Activated CD8-positive, alpha-beta T cell treated with anti-CD3 and anti-CD28 coated beads for 36 hours (primary cell): ENCODE measurements around the gene ATL3. TPM values are rescaled to one million over a fixed set of nuclear protein-coding genes. Genes with fewer than 3 reads are reported as not detected.

ENCODE experiments used
- ATAC-seq: fragments of 200-7000 bp; cut with Tn5 transposase; one replicate; pipeline ENCODE4 v1.10.0; 2021; ENCODE audit warnings: mild to moderate bottlenecking, moderate library complexity
- CTCF ChIA-PET: fragments of 350-600 bp; sonication (Branson Sonifier 250); formaldehyde crosslinking; loops from one replicate; lab custom pipeline; 2021; ENCODE audit warnings: antibody characterized with exemption; lab: Charles Lee
- POLR2A ChIA-PET: fragments of 350-600 bp; sonication (Branson Sonifier 250); formaldehyde crosslinking; loops from one replicate; lab custom pipeline; 2021; ENCODE audit warnings: antibody characterized with exemption; lab: Charles Lee
- DNase-seq: peaks from one replicate; pipeline ENCODE4 v3.0.0-alpha.2; 2020
- H3K27ac Mint-ChIP-seq: one replicate; pipeline ENCODE4 v1.8.0; 2021; ENCODE audit warnings: mild to moderate bottlenecking, mixed read lengths
- H3K27me3 Mint-ChIP-seq: one replicate; pipeline ENCODE4 v1.8.0; 2021; ENCODE audit warnings: mixed read lengths
- H3K36me3 Mint-ChIP-seq: one replicate; pipeline ENCODE4 v1.8.0; 2021; ENCODE audit warnings: low read depth, mixed read lengths
- H3K4me1 Mint-ChIP-seq: one replicate; pipeline ENCODE4 v1.8.0; 2021; ENCODE audit warnings: low read depth, mixed read lengths
- H3K4me3 Mint-ChIP-seq: one replicate; pipeline ENCODE4 v1.8.0; 2021; ENCODE audit warnings: mild to moderate bottlenecking, moderate library complexity, mixed read lengths
- H3K9me3 Mint-ChIP-seq: one replicate; pipeline ENCODE4 v1.8.0; 2021; ENCODE audit warnings: mixed read lengths
- CTCF ChIP-seq: fragments of 200-600 bp; IDR thresholded peaks from one replicate; pipeline ENCODE4 v1.8.0; 2022; ENCODE audit warnings: antibody characterized with exemption, mild to moderate bottlenecking
- intact Hi-C: fragments of 100-400 bp; cut with micrococcal nuclease; formaldehyde crosslinking; loops from one replicate; pipeline ENCODE4 v1.10.0; 2022
- total RNA-seq, 2 experiments: library from RNA; stranded (reverse); gene quantifications; one replicate each; pipeline ENCODE4 v1.2.3, GENCODE V29; 2021

The ATL3 gene
- total RNA-seq, 2 experiments from 2014 or later: 24.1 to 24.4 TPM

GRCh38 chr11:63708764-63709163, 37.6 kb upstream of the ATL3 start:
- CTCF ChIA-PET: interaction anchor here (1.1 to 2.0 kb wide), 3 partner anchors 9 to 70 kb away, joined by 3 to 7 read pairs (median 6); no protein-coding TSS in a partner anchor
- no peak for ATAC-seq
- intact Hi-C loops: no loop called here
- Mint-ChIP-seq H3K27ac (no peak overlapping the region), H3K27me3 (no peaks in the 10 kb centered on the region), H3K4me1 (peaks cover 2% of the 10 kb centered on the region), H3K36me3 (no peaks in the 10 kb centered on the region), H3K4me3 (no peak overlapping the region), H3K9me3 (no peaks in the 10 kb centered on the region)
- POLR2A ChIA-PET: no interaction called here
- no peak for TF ChIP-seq CTCF
- DNase-seq: no peak

- intact Hi-C loops: no loop called here
- CTCF ChIA-PET: interaction anchor here (0.7 to 2.0 kb wide), 3 partner anchors 13 to 33 kb away, joined by 3 to 5 read pairs (median 4); partner anchors contain the start of gene RTN3
- Mint-ChIP-seq H3K4me1 (no peaks in the 10 kb centered on the region), H3K27ac (no peak overlapping the region), H3K9me3 (no peaks in the 10 kb centered on the region), H3K27me3 (no peaks in the 10 kb centered on the region), H3K36me3 (peaks cover 2% of the 10 kb centered on the region), H3K4me3 (no peak overlapping the region)
- DNase-seq: no peak
- POLR2A ChIA-PET: interaction anchor here (0.7 kb wide), 1 partner anchor 284 kb away, joined by 3 read pairs; no protein-coding TSS in a partner anchor
- ATAC-seq: no peak
- no peak for TF ChIP-seq CTCF
Measured at GRCh38 chr11:63705526-63705925, 34.4 kb upstream of the ATL3 start.

GRCh38 chr11:63699896-63700295, 28.7 kb upstream of the ATL3 start:
- no peak for TF ChIP-seq CTCF
- ChIA-PET CTCF (interaction anchor here (0.5 to 0.6 kb wide), 2 partner anchors 17 to 1258 kb away, joined by 3 to 4 read pairs; no protein-coding TSS in a partner anchor), POLR2A (no interaction called here)
- Mint-ChIP-seq H3K36me3 (peaks cover 4% of the 10 kb centered on the region), H3K4me1 (peaks cover 12% of the 10 kb centered on the region), H3K27ac (no peak overlapping the region), H3K27me3 (no peaks in the 10 kb centered on the region), H3K9me3 (no peaks in the 10 kb centered on the region), H3K4me3 (no peak overlapping the region)
- DNase-seq: no peak
- ATAC-seq: no peak
- intact Hi-C loops: no loop called here

GRCh38 chr11:63698976-63699733, 28.0 kb upstream of the ATL3 start:
- no peaks in the 10 kb centered on the region for H3K27me3 Mint-ChIP-seq
- CTCF ChIA-PET: interaction anchor here (0.5 to 2.3 kb wide), 2 partner anchors 39 to 1258 kb away, joined by 3 to 7 read pairs; no protein-coding TSS in a partner anchor
- H3K27ac Mint-ChIP-seq: no peak overlapping the region
- H3K36me3 Mint-ChIP-seq: peaks cover 4% of the 10 kb centered on the region
- no peak for TF ChIP-seq CTCF
- no peaks in the 10 kb centered on the region for H3K9me3 Mint-ChIP-seq
- ATAC-seq (no peak), DNase-seq (no peak)
- H3K4me3 Mint-ChIP-seq: no peak overlapping the region
- POLR2A ChIA-PET: interaction anchor here (0.9 kb wide), 1 partner anchor 17 kb away, joined by 8 read pairs; no protein-coding TSS in a partner anchor
- intact Hi-C loops: no loop called here
- peaks cover 12% of the 10 kb centered on the region for H3K4me1 Mint-ChIP-seq

- ChIA-PET POLR2A (interaction anchor here (0.9 to 1.1 kb wide), 4 partner anchors 13 to 204 kb away, joined by 3 to 6 read pairs (median 3); partner anchors contain the start of genes ATL3, PLAAT5 and RTN3), CTCF (interaction anchor here (1.5 kb wide), 1 partner anchor 44 kb away, joined by 11 read pairs; no protein-coding TSS in a partner anchor)
- peaks cover 8% of the 10 kb centered on the region for H3K4me1 Mint-ChIP-seq
- no peaks in the 10 kb centered on the region for H3K27me3 Mint-ChIP-seq
- DNase-seq (no peak), ATAC-seq (no peak)
- peaks cover 4% of the 10 kb centered on the region for H3K36me3 Mint-ChIP-seq
- H3K27ac Mint-ChIP-seq: no peak overlapping the region
- no peak for TF ChIP-seq CTCF
- H3K9me3 Mint-ChIP-seq: no peaks in the 10 kb centered on the region
- intact Hi-C loops: no loop called here
- no peak overlapping the region for H3K4me3 Mint-ChIP-seq
Measured at GRCh38 chr11:63694596-63694995, 23.4 kb upstream of the ATL3 start.
